Peyer's patch (tissue), 4 donors: ENCODE data around the gene SHLD2.
"Not testable (repeated sequence)": the region's sequence is repeated elsewhere in the genome, so short reads cannot be mapped to it uniquely, and the experiment has no call there.

Experiments
- POLR2A ChIP-seq, 2 donors: fragments of 450-650 bp; IDR thresholded peaks; one replicate each; pipeline ENCODE4 v1.5.1; 2017; ENCODE audit warnings: antibody characterized with exemption in 2 of 2, mild to moderate bottlenecking in 2 of 2, moderate library complexity in 2 of 2
- TF ChIP-seq, protein P1 (sequence below), 6 experiments: fragments of 450-650 bp in 4 of 6; fragments of 200-600 bp in 2 of 6; sonication (generic) in 1 of 6; IDR thresholded peaks; one replicate each; pipeline ENCODE4 v1.5.1; 2017 to 2019; ENCODE audit warnings: antibody characterized with exemption in 6 of 6, mild to moderate bottlenecking in 3 of 6, moderate library complexity in 1 of 6

DNA sequence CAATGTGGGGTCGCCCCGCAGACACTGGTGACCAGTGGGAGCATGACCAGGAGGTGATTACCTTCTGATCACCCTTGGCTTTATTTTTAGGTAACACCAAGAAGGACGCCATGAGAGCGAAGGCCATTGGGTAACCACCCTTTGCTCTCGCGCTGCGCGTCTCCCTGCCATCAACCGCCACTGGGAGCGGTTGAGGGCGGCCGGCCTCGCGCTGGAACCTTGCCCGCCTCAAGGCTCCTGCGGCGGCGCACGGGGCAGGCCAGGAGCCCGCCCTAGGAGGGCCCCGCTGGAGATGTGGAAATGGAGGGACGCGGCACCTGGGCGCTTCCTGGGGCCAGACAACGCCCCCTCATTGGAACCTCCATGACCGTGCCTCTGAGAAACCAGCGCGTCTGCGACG lies 127.8 kb downstream of the SHLD2 start:
- TF ChIP-seq, protein P1, sequence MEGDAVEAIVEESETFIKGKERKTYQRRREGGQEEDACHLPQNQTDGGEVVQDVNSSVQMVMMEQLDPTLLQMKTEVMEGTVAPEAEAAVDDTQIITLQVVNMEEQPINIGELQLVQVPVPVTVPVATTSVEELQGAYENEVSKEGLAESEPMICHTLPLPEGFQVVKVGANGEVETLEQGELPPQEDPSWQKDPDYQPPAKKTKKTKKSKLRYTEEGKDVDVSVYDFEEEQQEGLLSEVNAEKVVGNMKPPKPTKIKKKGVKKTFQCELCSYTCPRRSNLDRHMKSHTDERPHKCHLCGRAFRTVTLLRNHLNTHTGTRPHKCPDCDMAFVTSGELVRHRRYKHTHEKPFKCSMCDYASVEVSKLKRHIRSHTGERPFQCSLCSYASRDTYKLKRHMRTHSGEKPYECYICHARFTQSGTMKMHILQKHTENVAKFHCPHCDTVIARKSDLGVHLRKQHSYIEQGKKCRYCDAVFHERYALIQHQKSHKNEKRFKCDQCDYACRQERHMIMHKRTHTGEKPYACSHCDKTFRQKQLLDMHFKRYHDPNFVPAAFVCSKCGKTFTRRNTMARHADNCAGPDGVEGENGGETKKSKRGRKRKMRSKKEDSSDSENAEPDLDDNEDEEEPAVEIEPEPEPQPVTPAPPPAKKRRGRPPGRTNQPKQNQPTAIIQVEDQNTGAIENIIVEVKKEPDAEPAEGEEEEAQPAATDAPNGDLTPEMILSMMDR (IDR thresholded peaks at IDR 0.05) = not testable (repeated sequence)
- not testable (repeated sequence) for TF ChIP-seq POLR2A (IDR thresholded peaks at IDR 0.05)
